ENCODE data around the gene GRK2. TPM values are rescaled to one million over a fixed set of nuclear protein-coding genes. Genes with fewer than 3 reads are reported as not detected.
A peak's percentile ranks its signal among the peaks of the same experiment; 100 is the strongest.
"Not testable (repeated sequence)": the region's sequence is repeated elsewhere in the genome, so short reads cannot be mapped to it uniquely, and the experiment has no call there.

The GRK2 gene
- total RNA-seq, 1 experiment from 2014 or later, result 40.7 TPM

GRCh38 chr11:67310246-67311050 is 44.2 kb downstream of the GRK2 start:
- no peak for DNase-seq (ENCODE audit: extremely low read depth, low read depth)

- no peak for DNase-seq (ENCODE audit: extremely low read depth, low read depth)
These were observed 44.8 kb downstream of the GRK2 start for GRCh38 chr11:67311051-67311555.

DNA sequence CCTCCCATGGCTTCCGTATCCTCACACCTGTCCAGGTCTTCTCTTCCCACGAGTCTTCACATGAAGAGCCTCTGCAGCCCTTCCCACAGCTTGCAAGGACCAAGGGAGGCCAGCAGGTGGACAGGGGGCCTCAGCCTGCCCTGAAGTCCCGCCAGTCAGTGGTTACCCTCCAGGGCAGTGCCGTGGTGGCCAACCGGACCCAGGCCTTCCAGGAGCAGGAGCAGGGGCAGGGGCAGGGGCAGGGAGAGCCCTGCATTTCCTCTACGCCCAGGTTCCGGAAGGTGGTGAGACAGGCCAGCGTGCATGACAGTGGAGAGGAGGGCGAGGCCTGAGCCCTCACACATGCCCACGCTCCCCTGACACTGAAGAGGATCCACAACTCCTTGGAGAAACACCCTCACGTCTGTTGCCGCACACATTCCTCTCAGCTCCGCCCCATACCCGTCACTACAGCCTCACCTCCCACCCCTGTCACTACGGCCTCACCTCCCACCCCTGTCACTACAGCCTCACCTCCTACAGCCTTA is 45.3 kb downstream of the GRK2 start:
- DNase-seq (ENCODE audit: extremely low read depth, low read depth), result no peak

DNA sequence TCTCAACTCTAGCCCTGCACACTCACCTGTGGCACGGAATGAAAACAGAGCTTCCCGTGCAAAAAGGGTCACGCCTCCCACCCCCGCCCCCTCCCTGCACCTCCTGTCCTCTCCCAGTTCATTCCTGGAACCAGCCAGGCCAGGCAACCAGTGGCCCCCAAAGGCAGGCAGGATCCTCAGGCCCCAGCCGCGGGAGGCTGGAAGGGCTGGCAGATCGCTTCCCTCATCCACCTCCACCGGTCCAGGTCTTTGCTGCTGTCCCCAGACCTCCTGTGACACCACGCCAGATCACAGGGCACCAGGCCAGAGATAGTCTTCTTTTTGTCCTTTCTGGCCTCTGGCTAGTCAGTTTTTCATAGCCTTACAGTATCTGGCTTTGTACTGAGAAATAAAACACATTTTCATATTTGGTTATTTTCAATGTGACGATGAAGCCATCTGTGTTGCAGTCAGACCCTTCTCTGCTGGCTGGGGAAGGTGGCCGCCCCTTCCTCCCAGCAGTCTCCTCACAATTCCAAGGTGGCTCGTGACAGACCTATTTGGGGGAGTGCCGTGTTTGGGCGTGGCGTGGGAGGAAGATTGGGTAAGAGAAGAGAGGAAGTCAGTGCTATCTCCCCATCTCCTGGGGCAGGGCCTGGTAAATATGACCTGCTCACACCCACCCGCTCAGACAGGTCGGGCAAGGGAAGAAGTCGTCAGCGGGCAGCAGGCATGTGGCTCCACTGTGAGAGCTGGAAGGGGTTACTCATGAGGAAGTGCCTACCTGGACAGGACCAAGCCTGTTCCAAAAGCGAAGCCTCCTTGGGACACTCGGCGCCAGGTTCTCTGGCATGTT is 46.1 kb downstream of the GRK2 start:
- DNase-seq (ENCODE audit: extremely low read depth, low read depth), result no peak

- no peak for DNase-seq (ENCODE audit: extremely low read depth, low read depth)
These were observed 47.0 kb downstream of the GRK2 start for GRCh38 chr11:67313125-67313890.

DNA sequence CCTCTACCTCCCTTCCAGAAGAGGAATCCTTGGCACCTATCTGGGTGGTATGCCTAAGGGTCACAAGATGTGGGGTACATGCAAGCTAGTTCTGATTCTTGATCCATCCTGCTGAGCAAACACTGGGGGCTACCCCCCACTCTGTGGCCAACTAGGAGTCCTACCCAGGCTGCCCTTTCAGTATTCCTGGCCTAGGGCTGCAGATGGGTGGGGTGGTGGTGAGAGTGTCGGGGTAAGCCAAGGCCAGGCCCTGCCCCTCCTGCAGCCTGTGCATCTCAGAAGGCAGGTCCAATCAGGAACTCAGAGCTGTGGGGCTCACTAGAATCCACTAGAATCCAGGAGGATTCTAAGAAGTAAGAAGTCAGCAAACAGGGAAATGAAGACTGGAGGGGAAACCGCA is 47.9 kb downstream of the GRK2 start:
- DNase-seq (ENCODE audit: extremely low read depth, low read depth), result no peak

DNA sequence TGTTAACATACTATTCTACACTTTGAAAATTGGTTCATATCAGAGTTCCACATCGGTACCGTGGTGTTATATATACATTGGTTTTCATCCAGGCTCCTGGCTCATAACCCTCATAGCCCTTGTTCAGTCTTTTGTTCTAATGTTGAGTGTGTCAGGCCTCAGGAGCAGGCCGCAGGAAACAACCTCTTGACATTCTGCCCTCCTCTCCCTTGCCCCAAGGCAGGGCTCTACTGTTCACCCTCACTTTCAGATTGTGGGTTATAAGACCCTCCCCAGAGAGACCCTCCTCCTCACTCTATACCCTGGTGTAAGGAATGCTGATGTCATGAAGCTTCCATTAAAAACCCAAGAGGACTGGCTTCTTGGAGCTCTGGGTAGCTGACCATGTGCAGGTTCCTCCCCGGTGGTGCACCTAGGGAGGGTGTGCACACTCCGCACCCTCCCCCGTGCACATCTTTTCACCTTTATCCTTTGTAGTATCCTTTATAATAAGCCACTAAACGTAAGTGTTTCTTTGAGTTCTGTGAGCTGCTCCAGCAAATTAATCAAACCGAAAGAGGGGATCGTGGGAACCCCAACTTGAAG is 49.1 kb downstream of the GRK2 start:
- no peak for DNase-seq (ENCODE audit: extremely low read depth, low read depth)

GRCh38 chr11:67316882-67317204 is 50.6 kb downstream of the GRK2 start:
- no peak for DNase-seq (ENCODE audit: extremely low read depth, low read depth)

DNA sequence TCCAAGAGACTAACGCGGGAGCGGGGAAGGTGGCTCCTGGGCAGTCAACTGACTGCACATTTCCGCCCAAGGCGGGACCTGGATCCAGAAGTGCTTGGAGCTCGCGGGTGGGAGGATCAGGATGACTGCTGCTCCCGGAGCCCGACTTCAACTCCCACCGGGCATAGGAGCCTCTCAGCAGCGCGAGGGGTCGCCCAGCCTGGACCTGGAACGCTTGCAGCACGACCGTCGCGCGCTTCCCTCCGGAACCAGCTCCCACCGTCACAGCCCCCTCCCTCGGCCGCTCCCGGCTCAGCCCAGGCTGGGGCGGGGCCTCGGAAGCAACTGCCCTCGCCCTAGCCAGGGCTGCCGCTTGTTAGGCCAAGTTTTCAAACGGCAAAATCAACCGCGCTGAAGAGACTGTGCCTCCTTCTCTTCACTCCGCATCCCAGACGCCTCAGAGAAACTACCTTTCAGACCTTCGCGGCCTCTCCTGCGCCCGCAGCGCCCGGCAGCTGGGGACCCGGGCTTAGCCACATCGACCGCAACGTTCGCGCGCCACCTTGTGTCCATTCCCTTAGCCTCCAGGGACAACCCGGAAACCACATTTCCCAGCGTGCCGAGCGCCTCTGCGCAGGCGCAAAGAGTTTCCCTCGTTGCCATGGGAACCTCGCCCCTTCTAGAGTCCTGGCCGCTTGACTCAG is 51.1 kb downstream of the GRK2 start:
- DNase-seq (ENCODE audit: extremely low read depth, low read depth), result peak; percentile 92

DNA sequence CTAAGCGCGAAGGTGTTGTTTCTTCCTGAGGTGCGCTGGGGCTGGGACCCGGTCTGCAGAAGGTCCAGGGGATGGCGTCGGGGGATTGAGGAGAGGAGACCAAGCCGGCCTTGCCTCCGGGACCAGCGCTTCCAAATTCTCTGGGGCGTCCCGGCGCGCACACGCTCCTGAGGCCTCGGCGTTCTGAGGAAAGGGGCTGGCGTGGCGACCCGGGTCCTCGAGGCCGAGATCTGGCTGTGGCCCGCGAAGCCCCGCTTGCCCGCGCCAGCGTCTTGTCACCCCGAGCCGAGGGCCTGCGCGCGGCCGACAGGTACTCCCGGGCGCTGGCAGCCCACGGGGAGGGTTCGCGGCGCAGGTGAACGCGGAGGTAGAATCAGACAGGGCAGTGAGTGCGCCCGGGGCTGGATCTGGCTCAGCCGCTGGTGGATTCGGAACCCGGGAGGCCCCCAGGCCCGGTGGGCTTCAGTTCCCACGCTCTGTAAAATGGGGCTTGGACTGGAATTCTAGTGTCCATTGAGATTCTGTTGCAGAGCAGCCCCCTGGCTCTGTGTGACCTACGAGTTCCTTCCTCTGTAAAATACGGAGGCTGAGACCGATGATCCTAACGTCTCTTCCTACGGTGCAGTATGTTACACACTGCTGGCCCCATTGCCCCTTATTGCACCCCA is 51.7 kb downstream of the GRK2 start:
- DNase-seq (ENCODE audit: extremely low read depth, low read depth), result no peak

- DNase-seq (ENCODE audit: extremely low read depth, low read depth), result not testable (repeated sequence)
These were observed 52.6 kb downstream of the GRK2 start for GRCh38 chr11:67318876-67319275.

- DNase-seq (ENCODE audit: extremely low read depth, low read depth), result no peak
These were observed 53.7 kb downstream of the GRK2 start for GRCh38 chr11:67320011-67320410.

GRCh38 chr11:67320691-67321090 is 54.4 kb downstream of the GRK2 start:
- no peak for DNase-seq (ENCODE audit: extremely low read depth, low read depth)

GRCh38 chr11:67321313-67321871 is 55.1 kb downstream of the GRK2 start:
- no peak for DNase-seq (ENCODE audit: extremely low read depth, low read depth)

DNA sequence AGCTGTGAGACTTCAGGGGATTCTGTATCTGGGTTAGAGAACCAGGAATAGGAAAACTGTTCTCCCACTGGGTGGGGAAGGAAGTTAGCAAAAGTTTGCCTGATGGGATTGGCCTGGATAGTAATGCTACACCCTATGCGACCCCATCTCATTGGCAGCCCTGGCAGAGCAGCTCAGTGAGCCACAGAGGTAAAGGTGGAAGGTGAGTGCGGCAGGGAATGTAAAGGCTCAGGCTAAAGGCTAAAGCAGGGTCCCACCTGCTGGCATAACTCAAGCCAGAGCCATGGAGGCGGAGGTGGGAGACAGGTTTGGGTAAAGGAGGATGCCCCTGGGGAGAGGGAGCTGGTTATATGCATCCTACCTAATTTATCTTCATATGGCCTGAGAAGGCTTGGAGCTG is 55.8 kb downstream of the GRK2 start:
- no peak for DNase-seq (ENCODE audit: extremely low read depth, low read depth)

GRCh38 chr11:67323526-67323925 is 57.3 kb downstream of the GRK2 start:
- DNase-seq (ENCODE audit: extremely low read depth, low read depth), result no peak

GRCh38 chr11:67332081-67332691 is 65.9 kb downstream of the GRK2 start:
- DNase-seq (ENCODE audit: extremely low read depth, low read depth), result no peak
